ENCODE results near the gene RANBP3. TPM values are rescaled to one million over a fixed set of nuclear protein-coding genes. Genes with fewer than 3 reads are reported as not detected.
A peak's percentile ranks its signal among the peaks of the same experiment; 100 is the strongest.
"Not testable (repeated sequence)": the region's sequence is repeated elsewhere in the genome, so short reads cannot be mapped to it uniquely, and the experiment has no call there.

The RANBP3 gene
- polyA plus RNA-seq, 10 donors, result 38.4 to 50.4 (median 46.4) TPM

GRCh38 chr19:5988517-5989387 is 10.8 kb upstream of the RANBP3 start:
- DNase-seq, result peak in 1 of 3 donors; percentile 52

- peak; percentile 77 to 90 (median 84) for DNase-seq
These were observed 9.3 kb upstream of the RANBP3 start for GRCh38 chr19:5987077-5987818.

GRCh38 chr19:5985837-5986236 is 7.9 kb upstream of the RANBP3 start:
- not testable (repeated sequence) for DNase-seq

- no peak for DNase-seq
These were observed 7.3 kb upstream of the RANBP3 start for GRCh38 chr19:5985098-5985783.

DNA sequence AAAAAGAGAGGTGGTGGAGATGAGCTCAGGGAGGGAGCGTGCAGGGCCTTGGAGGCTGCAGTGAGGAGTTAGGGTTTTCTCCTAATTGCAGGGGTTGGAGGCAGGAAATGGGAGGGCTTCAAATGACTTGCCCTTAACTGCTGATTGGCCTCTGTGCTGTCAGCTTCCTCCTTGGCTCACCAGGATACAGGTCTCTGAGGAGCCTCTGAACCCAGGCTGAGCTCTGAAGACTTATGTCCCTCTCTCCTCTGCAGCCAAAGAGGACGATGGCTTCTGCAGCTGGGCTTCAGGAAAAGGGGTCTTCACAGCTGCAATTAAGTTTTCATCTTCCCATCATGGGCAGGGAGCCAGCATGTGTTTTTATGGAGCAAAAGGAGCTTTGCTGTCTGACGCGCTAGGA is 6.7 kb upstream of the RANBP3 start:
- DNase-seq, result peak in 2 of 3 donors; percentile 54 to 81

GRCh38 chr19:5983367-5983955 is 5.5 kb upstream of the RANBP3 start:
- DNase-seq, result no peak

- DNase-seq, result no peak
These were observed 939 bp upstream of the RANBP3 start for GRCh38 chr19:5978606-5979552.

DNA sequence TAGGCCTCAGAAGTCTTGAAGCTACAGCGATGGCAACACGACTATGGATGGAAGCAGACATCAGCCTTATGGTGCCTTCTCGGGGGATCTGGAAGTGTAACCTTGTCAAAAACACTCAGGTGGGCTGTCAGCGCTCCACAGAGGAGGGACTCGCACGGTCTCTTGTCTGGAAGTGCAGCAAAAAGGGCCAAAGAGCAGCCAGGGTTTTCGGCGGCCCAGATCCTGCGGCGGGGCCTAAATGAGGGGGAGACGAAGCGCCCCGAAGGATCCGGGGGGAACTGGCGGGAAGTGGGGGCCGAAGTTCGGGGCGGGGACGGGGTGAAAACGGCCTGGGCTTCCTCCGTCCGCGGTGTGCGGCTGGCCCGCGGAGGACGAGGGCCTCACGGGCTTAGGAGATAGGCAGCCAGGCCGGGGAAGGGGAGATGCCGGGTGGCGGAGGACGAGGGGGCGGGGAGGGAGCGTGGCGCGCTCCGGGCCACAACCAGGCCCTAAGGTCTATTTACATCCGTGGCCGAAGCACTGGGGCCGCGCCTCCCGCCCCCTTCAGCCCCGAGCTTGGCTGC is 637 bp downstream of the RANBP3 start:
- no peak for DNase-seq

DNA sequence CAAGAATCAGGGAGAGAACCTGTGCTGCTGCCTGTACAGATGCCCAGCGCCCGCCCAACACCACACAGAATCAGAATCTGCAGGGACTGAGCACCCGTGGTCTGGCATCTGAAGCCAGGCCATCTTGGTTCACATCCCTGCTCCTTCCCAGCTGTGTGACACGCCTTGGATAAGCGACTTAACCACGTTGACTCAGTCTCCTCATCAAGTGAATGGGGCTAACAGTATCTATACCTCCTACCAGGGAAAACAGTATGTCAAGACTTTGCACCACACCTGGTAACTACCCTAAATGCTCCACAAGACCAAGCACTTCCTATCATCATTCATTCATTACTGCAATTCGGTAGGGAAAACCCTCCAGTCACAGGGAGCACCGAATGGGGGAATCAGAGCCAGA is 1.2 kb downstream of the RANBP3 start:
- DNase-seq, result no peak

GRCh38 chr19:5975388-5975728 is 2.6 kb downstream of the RANBP3 start:
- no peak for DNase-seq

DNA sequence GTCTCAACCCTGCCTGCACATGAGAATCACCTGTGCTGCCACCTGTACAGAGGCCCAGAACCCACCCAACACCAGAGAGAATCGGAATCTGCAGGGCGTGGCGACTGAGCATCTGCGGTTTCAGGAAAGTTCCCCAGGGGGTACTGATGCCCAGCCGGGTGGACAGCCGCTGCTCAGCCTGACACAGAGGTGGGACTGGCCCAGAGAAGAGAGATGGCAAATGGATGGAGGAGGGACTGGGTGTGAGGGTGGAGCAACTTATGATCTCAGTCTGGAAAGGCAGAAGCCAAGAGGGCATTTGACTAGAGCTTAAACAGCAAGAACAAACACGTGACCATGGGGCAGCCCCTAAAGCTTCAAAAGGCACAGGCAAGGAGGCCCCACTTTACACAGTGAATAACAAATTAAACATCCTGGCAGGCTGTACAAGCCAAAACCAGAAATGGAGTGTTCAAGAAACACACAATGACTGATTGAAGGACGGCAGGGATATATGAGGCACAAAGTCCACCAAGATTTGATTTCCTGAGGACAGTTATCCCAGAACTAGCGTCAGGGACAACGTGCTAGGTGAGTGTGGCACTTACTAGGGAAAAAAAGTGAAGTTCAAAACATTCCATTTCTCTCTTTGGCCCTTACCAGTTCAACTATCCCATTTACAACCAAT is 3.1 kb downstream of the RANBP3 start:
- no peak for DNase-seq

- DNase-seq, result no peak
These were observed 3.9 kb downstream of the RANBP3 start for GRCh38 chr19:5973867-5974635.

DNA sequence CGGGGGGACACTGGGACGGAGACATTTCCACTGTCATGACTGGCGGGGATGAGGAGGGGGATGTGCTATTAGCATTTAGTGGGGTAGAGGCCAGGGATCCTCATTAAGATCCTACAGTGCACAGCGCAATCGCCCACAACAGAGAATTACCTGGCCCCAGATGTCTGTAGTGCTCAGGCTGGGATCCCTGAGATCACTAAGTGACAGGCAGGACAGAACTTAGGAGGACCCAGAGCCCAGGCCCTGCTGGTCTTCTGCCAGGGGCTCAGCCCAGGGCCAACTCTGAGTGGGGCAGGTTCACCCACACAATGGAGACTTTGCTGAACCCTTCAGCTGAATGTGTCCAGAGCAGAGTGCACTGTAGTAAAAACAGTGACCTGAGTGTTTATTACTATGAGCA is 4.6 kb downstream of the RANBP3 start:
- DNase-seq, result no peak

GRCh38 chr19:5972355-5972731 is 5.6 kb downstream of the RANBP3 start:
- no peak for DNase-seq

DNA sequence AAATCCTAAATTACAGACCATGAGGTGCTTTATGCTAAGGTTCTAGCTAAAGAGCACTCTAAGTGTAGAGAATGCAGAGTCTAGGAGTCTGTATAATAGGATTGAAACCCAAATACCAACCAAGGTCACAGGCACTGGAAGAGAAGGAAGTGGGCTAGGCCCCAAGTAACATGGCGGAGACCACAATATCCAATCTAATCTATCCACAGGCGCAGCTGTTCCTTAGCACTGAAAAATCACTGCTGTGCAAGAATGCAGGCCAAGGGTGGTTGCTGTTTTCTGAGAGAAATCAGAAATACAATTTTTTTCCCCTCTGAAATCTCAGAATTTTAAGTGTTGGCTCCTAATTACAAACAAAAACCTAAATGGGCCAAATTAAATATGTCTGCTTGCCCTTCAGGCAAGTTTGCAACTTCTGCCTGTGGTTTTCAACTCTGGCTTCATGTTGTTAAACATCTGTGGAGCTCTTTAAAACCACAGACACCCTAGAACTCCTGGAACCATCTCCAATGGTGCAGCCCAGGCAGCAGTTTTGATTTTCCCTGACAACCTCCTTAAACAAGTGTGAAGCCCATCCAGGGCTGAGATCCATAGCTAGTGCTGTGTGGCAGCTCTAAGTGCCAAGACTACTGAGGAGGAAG is 6.1 kb downstream of the RANBP3 start:
- DNase-seq, result no peak

DNA sequence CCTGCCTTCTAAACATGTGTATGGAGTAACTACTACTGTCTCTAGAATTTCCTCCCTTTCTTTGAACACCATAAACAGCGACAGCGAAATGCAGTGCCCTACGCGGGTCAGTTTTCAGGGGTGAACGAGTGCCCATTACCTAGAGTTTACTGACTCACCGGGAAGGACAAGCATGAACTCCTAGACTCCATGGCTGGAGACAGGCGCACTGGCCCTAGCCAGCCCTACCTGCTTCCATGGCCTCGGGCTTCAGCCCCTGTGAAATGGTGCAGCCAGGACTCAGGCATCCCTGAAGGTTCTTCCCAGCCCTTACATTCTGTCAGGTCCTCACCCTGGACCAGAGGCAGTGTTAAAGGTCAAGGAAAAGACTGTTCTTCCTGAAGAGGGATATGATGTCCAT is 8.5 kb downstream of the RANBP3 start:
- DNase-seq, result no peak

DNA sequence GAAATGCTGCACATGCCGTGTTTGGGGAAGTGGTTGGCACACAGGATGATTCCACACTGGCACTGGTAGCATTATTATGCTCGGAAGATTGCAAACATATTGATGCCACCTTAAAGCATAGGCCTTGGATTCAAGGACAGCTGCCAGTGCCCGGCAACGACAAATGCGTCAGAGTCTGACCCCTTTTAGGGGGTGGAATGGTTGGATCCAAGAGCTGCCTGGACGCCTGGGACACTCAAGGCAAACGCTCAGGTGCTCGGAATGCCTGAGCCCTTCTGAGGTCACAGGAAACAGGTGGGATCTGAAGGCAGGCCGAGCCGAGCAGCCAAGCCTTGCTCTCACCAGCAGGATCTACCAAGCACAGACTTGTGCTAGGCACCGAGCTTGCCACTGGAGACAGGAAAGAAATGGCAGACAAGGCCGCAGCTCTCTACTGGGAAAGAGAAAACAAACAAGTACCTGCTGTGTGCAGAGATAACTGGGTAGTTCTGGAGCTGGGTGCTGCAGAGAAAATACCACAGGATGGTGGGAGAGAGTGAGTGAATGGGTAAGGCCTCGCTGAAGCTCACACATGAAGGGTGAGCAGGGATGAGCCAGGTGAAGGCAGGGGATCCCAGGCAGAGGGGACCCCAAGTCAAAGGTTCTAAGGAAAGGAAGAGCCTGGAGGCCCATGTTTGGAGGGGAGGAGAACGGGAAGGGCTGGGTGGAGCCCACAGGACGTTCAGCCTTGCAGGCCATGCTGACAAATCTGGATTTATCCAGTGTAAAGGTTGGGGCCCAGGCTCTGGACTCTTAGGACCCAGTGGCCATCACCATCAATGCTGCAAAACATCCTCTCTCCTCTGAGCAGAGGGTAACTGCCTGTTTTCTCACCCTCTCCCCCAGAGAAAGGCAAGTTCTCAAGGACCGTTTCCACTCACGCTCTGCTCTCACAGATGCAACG is 9.2 kb downstream of the RANBP3 start:
- DNase-seq, result no peak

GRCh38 chr19:5967994-5968430 is 9.9 kb downstream of the RANBP3 start:
- DNase-seq, result peak; percentile 77 to 88 (median 80)

Data from muscle of back (tissue), 11 donors.